ENCODE results near the gene NHERF1. TPM values are rescaled to one million over a fixed set of nuclear protein-coding genes. Genes with fewer than 3 reads are reported as not detected.
A peak's percentile ranks its signal among the peaks of the same experiment; 100 is the strongest.

NHERF1 gene
- total RNA-seq, 2 experiments from 2014 or later, result 68.4 to 72.4 TPM

DNA sequence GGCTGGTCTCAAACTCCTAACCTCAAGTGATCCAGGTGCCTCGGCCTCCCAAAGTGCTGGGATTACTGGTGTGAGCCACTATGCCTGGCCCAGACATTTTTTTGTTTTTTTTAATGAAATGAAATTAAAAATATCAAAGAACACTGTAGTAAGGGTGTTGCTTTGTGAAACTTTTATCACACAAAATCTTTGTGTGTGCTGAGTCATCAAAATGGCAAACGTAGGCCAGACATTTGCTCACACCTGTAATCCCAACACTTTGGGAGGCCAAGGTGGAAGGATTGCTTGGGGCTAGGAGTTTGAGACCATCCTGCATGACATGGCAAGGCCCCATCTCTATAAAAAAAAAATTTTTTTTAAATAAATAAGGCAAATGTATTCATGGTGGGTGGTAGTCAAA is 18.0 kb downstream of the NHERF1 start:
- H3K27me3 Mint-ChIP-seq, result no peaks in the 10 kb centered on the region
- no peaks in the 10 kb centered on the region for H3K27me3 ChIP-seq (ENCODE audit: control insufficient read depth in 1 of 2, insufficient read depth in 2 of 2, low read length in 2 of 2)
- peaks cover 97% of the 10 kb centered on the region for H3K36me3 ChIP-seq (ENCODE audit: insufficient read depth, low read length)
- H3K4me1 ChIP-seq (ENCODE audit: insufficient read depth, low read length), result peaks cover 68% of the 10 kb centered on the region
- H3K9me3 ChIP-seq (ENCODE audit: control insufficient read depth in 1 of 2, insufficient read depth in 1 of 2, low read length in 2 of 2), result no peaks in the 10 kb centered on the region
- intact Hi-C loops (cut with DNase I, micrococcal nuclease), result no loop called here
- H3K4me3 ChIP-seq (ENCODE audit: low read length), result no peak overlapping the region
- TF ChIP-seq, protein P1, sequence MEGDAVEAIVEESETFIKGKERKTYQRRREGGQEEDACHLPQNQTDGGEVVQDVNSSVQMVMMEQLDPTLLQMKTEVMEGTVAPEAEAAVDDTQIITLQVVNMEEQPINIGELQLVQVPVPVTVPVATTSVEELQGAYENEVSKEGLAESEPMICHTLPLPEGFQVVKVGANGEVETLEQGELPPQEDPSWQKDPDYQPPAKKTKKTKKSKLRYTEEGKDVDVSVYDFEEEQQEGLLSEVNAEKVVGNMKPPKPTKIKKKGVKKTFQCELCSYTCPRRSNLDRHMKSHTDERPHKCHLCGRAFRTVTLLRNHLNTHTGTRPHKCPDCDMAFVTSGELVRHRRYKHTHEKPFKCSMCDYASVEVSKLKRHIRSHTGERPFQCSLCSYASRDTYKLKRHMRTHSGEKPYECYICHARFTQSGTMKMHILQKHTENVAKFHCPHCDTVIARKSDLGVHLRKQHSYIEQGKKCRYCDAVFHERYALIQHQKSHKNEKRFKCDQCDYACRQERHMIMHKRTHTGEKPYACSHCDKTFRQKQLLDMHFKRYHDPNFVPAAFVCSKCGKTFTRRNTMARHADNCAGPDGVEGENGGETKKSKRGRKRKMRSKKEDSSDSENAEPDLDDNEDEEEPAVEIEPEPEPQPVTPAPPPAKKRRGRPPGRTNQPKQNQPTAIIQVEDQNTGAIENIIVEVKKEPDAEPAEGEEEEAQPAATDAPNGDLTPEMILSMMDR (IDR thresholded peaks at IDR 0.05), result no peak
- CTCF ChIA-PET, result interaction anchor here (1.5 to 2.2 kb wide), 2 partner anchors 17 to 29 kb away, joined by 3 to 6 read pairs; no protein-coding TSS in a partner anchor
- H3K27ac Mint-ChIP-seq, result peak overlapping the region; percentile 61
- DNase-seq (no peak), ATAC-seq (ENCODE audit: poor library complexity) (no peak)
- peaks cover 74% of the 10 kb centered on the region for H3K36me3 Mint-ChIP-seq (ENCODE audit: low read depth)
- H3K4me3 Mint-ChIP-seq, result no peak overlapping the region
- POLR2A ChIA-PET, result no interaction called here
- H3K27ac ChIP-seq (ENCODE audit: low read depth in 1 of 2, low read length in 2 of 2), result peak overlapping the region in 1 of 2 donors; percentile 36
- peaks cover 27% of the 10 kb centered on the region for H3K4me1 Mint-ChIP-seq (ENCODE audit: low read depth)
- no peaks in the 10 kb centered on the region for H3K9me3 Mint-ChIP-seq

GRCh38 chr17:74767111-74767516 is 18.7 kb downstream of the NHERF1 start:
- TF ChIP-seq, protein P1 (IDR thresholded peaks at IDR 0.05), result no peak
- H3K27me3 ChIP-seq (ENCODE audit: control insufficient read depth in 1 of 2, insufficient read depth in 2 of 2, low read length in 2 of 2), result no peaks in the 10 kb centered on the region
- no peak for ATAC-seq (ENCODE audit: poor library complexity)
- no peaks in the 10 kb centered on the region for H3K9me3 ChIP-seq (ENCODE audit: control insufficient read depth in 1 of 2, insufficient read depth in 1 of 2, low read length in 2 of 2)
- no peak overlapping the region for H3K4me3 ChIP-seq (ENCODE audit: low read length)
- ChIA-PET CTCF (interaction anchor here (2.2 kb wide), 1 partner anchor 18 kb away, joined by 6 read pairs; no protein-coding TSS in a partner anchor), POLR2A (interaction anchor here (1.3 kb wide), 1 partner anchor 110 kb away, joined by 5 read pairs; no protein-coding TSS in a partner anchor)
- H3K4me1 Mint-ChIP-seq (ENCODE audit: low read depth), result peaks cover 26% of the 10 kb centered on the region
- peaks cover 97% of the 10 kb centered on the region for H3K36me3 ChIP-seq (ENCODE audit: insufficient read depth, low read length)
- no peak overlapping the region for H3K4me3 Mint-ChIP-seq
- H3K27ac ChIP-seq (ENCODE audit: low read depth in 1 of 2, low read length in 2 of 2), result peak overlapping the region in 1 of 2 donors; percentile 36
- H3K4me1 ChIP-seq (ENCODE audit: insufficient read depth, low read length), result peaks cover 62% of the 10 kb centered on the region
- peak overlapping the region; percentile 44 for H3K27ac Mint-ChIP-seq
- intact Hi-C loops (cut with DNase I, micrococcal nuclease), result no loop called here
- H3K9me3 Mint-ChIP-seq, result no peaks in the 10 kb centered on the region
- no peaks in the 10 kb centered on the region for H3K27me3 Mint-ChIP-seq
- no peak for DNase-seq
- H3K36me3 Mint-ChIP-seq (ENCODE audit: low read depth), result peaks cover 81% of the 10 kb centered on the region

GRCh38 chr17:74768069-74768762 is 19.8 kb downstream of the NHERF1 start:
- intact Hi-C loops (cut with DNase I, micrococcal nuclease), result no loop called here
- Mint-ChIP-seq H3K36me3 (ENCODE audit: low read depth) (peaks cover 85% of the 10 kb centered on the region), H3K4me1 (ENCODE audit: low read depth) (peaks cover 24% of the 10 kb centered on the region), H3K27ac (peak overlapping the region; percentile 81), H3K4me3 (no peak overlapping the region), H3K9me3 (no peaks in the 10 kb centered on the region), H3K27me3 (no peaks in the 10 kb centered on the region)
- no peak for ATAC-seq (ENCODE audit: poor library complexity)
- DNase-seq, result no peak
- POLR2A ChIA-PET, result interaction anchor here (1.3 to 1.7 kb wide), 2 partner anchors 111 kb away, joined by 4 to 5 read pairs; no protein-coding TSS in a partner anchor
- Histone ChIP-seq H3K4me3 (ENCODE audit: low read length) (no peak overlapping the region), H3K4me1 (ENCODE audit: insufficient read depth, low read length) (peaks cover 58% of the 10 kb centered on the region), H3K9me3 (ENCODE audit: control insufficient read depth in 1 of 2, insufficient read depth in 1 of 2, low read length in 2 of 2) (no peaks in the 10 kb centered on the region), H3K36me3 (ENCODE audit: insufficient read depth, low read length) (peaks cover 97% of the 10 kb centered on the region), H3K27ac (ENCODE audit: low read depth in 1 of 2, low read length in 2 of 2) (peak overlapping the region in 1 of 2 donors; percentile 36), H3K27me3 (ENCODE audit: control insufficient read depth in 1 of 2, insufficient read depth in 2 of 2, low read length in 2 of 2) (no peaks in the 10 kb centered on the region)
- CTCF ChIA-PET, result interaction anchor here (2.2 kb wide), 1 partner anchor 19 kb away, joined by 6 read pairs; no protein-coding TSS in a partner anchor
- TF ChIP-seq, protein P1 (IDR thresholded peaks at IDR 0.05), result no peak

Data from CD4-positive, alpha-beta T cell (primary cell).